Muscle of arm (tissue), 14 donors: ENCODE results near the gene TAAR8. TPM values are rescaled to one million over a fixed set of nuclear protein-coding genes. Genes with fewer than 3 reads are reported as not detected.
"Not testable (repeated sequence)": the region's sequence is repeated elsewhere in the genome, so short reads cannot be mapped to it uniquely, and the experiment has no call there.

Source experiments
- DNase-seq: peaks from one replicate; pipeline ENCODE4 v3.0.0-alpha.2; 2013
- long read RNA-seq, 11 donors: transcript quantifications; one replicate each; lab custom pipeline, GENCODE V29; 2026
- polyA plus RNA-seq, 12 donors: library from polyadenylated mRNA; unstranded; fragments of 120-200 nt; gene quantifications; one replicate each; pipeline ENCODE4 v1.2.1, GENCODE V29; 2013; ENCODE audit not compliant: insufficient read length in 12 of 12

The TAAR8 gene, protein sequence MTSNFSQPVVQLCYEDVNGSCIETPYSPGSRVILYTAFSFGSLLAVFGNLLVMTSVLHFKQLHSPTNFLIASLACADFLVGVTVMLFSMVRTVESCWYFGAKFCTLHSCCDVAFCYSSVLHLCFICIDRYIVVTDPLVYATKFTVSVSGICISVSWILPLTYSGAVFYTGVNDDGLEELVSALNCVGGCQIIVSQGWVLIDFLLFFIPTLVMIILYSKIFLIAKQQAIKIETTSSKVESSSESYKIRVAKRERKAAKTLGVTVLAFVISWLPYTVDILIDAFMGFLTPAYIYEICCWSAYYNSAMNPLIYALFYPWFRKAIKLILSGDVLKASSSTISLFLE
- polyA plus RNA-seq = not detected
- long read RNA-seq, donor 1 = 0 reads
- long read RNA-seq, donor 2 = 0 reads
- long read RNA-seq, donor 3 = 0 reads
- long read RNA-seq, donor 4 = 0 reads
- long read RNA-seq, donor 5 = 0 reads
- long read RNA-seq, donor 6 = 0 reads
- long read RNA-seq, donor 7 = 0 reads
- long read RNA-seq, donor 8 = 0 reads
- long read RNA-seq, donor 9 = 0 reads
- long read RNA-seq, donor 10 = 0 reads
- long read RNA-seq, donor 11 = 0 reads

GRCh38 chr6:132552372-132552771 lies at the start of gene TAAR8:
TAAR8 (plus strand) TSS chr6:132552672; CDS start chr6:132552693, 21 bp downstream.
- no peak for DNase-seq

DNA sequence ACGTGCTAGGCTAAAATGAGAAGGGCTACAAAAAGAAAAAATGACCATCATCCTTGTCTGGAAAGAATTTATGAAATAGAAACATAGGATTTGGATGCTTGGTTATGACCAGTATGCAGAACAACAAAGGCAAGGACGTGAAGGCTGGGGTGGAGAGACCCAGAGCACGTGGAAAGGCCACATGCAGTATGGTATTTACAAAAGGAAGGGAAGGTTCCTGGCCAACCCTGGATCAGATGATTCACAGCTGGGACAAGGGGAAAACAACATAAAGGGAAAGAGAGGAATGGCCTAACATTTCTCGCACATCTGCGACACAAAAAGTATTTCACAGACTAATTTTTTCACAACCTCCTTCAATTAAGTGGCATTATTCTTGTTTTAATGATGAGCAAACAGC lies 47.7 kb upstream of the TAAR8 start:
- no peak for DNase-seq

DNA sequence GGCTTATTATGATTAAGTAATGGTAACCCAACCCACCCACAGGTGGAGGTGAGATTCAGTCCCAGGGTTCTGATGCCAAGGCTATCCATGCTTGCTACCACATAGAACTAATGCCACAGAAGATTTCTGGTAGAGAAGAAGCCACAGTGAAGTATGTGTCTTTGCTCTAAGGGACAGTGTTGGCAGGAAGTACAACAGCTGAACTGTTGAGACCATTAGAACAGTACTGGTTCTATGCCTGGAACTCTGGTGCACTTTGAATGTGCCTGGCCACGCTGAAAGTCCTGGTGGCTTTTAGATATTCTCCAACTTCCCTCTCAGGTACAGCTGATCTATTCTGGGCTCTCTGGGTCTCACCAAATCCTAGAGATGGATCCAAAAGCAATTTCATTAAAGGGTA lies 47.3 kb upstream of the TAAR8 start:
- DNase-seq = no peak

- DNase-seq = no peak
These were observed 46.0 kb upstream of the TAAR8 start for GRCh38 chr6:132506461-132506860.

DNA sequence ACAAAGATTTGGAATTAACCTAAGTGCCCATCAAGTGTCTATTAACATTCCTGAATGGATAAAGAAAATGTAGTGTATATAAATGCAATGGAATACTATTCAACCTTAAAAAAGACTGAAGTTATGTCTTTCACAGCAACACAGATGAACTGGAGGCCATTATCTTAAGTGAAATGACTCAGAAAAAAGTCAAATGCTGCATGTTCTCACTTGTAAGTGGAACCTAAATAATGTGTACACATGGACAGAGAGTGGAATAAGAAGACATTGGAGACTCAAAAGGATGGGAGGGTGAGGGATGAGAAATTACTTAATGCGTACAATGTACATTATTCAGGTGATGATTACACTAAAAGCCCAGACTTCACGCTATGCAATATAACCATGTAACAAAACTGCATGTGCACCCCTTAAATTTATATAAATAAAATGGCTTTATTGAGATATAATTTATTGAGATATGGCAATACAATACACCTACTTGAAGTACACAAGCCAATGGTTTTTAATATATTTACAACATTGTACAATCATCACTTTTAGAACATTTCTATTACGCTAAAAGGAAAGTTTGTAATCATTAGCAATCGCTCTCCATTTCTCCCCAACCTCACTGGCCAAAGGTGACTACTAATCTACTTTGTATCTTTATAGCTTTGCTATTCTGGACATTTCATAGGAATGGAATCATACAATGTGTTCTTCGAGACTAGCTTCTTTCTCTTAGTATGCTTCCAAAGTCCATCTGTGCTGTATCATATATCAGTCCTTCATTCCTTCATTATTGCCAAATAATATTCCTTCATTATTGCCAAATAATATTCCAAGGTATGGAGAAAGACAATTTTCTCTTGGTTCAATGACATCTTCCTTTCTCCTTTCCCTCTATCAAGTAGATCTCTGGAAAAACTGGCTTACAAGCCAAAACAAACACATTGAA lies 45.3 kb upstream of the TAAR8 start:
- DNase-seq = no peak

DNA sequence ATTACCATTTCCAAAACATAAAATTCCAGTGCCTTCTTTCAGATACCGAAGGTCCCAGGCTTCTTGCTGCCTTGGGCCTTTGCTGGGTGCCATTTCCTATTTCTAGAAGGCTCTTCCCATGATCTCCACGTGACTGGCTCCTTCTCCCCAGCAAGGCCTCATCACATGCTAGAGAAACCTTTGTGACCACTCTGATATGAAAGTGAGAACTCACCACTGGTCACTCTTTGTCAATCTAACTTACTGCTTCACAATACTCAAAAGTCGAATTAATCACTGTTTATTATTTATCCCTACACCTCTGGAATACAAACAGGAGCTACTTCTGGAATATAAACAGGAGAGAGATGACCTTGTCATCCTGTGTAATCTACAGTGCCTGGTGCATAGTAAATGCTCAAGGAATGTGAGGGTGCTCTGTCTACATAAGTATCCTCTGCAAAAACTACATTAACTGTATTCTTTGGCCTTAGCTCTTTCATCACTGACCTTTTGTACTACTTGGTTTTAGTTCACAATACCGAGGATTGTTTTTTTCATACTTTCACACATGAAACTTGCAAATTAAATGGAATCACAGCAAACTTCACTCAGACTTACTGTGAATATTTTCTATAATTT lies 41.2 kb upstream of the TAAR8 start:
- DNase-seq = no peak

DNA sequence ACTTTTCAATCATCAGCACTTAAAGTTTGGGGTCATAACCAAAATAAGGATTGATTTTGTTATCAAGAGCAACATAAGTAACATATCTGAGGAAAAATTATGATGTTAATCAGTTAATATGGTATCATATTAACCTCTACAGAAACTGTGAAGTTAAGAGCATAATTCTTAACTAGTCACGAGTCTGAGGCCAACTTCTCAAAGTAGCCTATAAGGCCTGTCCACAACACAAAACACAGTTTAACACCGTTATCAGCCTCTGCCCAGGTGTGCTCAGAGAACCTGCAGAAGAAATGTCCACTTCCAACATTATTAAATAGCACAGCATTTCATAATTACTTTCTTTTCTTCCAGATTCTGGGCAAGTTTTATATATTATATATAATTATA lies 40.6 kb upstream of the TAAR8 start:
- DNase-seq = no peak

GRCh38 chr6:132512342-132512637 lies 40.2 kb upstream of the TAAR8 start:
- no peak for DNase-seq

DNA sequence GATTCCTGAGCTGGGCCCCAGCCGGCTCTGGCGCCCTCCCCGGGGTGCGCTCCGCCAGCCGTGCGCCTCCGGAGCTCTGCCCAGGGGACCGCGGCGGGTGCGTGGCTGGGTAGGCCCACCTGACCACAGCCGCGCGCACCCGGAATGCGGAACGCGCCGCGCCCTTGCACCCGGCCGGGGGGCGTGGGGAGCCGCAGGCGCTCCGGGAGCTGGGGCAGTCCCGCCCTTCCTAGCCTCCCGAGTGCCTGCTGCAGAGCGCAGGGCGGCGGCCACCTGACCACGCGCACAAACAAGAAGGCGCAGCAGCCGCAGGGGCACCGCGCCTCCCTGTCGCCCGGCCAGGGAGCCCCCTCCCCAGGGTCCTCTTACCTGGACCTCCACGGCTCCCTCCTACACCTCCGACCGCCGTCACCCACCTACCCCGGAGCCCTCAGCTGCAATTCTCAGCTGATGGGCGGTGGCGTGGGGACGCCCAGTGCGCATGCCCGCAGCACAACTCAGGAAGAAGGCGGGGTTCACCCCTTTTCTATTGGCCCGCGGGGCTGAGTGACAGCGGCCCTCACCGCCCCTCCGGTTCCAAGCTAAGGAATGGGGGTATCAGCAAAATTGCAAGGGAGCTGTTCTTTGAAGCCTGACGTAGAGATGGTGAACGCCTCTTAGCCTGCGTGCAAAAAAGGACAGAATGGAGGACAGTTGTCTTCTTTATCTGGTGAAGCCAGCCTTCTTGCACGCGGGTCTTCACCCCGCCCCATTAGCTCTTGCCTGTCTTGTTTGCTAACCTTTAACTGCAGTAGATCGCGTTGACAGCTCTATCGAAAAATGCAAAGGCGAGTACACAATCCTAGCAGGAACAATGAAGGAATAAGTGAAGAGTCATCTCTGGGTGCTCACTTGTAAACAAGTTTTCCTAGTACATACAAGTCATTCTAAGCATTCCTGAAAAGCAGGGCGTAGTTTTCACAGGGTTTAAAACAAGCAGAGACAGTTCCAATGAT lies 39.5 kb upstream of the TAAR8 start, which contains the start of gene STX7:
Gene STX7, minus strand, starts transcription at position 479 of the 995 bp plus-strand sequence. CDS start 9,586 bp downstream, outside the sequence.
- peak; percentile 89 for DNase-seq

DNA sequence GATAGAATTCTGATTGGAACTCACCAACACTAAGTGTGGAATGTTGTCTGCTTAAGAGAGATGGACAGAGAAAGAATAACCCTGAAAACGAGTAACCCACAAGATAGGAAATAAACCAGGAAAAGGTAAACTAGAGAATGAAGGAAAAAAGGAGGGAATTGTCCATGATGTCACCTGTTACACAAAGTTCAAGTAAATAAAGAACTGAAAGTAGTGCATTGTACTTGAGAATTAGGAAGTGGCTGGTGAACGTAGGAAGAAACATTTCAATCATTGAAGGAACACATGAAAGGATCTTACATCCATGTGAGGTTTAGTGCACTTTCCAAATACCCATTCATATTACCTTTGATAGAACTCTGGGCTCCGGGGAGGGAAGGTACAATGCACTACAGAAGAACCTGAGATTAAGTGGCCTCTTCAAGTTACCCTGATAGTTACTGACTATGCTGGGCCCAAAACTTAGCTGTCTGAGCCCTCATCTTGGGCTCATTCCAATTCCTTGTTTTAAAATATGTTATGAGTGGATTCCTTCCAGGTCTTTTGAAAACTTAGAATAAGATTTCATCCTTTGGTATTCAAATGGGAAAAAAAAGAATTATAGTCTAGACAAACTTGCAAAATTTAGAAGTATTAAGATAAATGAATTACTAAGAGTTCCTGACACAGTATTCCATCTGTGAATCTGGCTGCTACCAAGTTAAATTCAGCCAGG lies 38.5 kb upstream of the TAAR8 start:
- no peak for DNase-seq

DNA sequence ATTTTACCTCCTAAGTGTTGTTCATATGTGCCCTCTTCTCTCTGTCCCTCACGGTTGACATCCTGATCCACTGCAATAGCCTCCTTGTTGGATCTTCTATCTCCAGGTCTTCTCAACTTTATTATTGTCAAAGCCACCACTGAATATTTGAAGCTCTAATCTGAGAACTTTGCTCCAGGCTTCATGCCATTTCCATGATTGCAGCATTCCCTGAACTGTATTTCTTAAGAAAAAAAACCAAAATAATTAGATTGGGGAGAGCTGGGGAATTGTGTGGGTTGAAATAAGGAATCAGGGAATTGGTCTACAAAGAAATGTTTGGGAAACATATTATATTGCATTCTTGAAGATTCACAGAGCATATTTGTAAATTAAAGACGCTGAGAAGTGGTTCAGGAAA lies 37.1 kb upstream of the TAAR8 start:
- DNase-seq = no peak

GRCh38 chr6:132520953-132521352 lies 31.5 kb upstream of the TAAR8 start:
- no peak for DNase-seq

GRCh38 chr6:132524646-132525045 lies 27.8 kb upstream of the TAAR8 start:
- DNase-seq = no peak

- no peak for DNase-seq
These were observed 26.6 kb upstream of the TAAR8 start for GRCh38 chr6:132525866-132526265.

DNA sequence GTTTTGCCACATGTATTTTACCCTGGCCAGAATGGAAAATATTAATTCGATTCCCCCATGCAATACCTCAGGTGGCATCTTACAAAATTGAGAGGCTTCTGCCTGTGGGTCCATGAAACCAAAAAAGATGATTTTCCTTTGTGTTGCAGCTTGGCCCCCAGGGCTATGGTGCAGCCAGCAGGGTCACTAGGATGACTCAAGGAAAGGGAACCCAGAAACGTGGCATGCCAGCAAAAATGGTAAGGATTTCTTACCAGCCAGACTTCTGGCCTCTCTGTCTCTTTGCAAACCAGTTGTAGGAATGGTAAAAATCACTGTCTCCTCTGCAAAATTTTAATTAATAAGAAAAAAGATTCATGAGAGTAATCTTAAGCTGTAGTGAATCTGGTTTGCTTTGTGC lies 26.0 kb upstream of the TAAR8 start:
- no peak for DNase-seq

DNA sequence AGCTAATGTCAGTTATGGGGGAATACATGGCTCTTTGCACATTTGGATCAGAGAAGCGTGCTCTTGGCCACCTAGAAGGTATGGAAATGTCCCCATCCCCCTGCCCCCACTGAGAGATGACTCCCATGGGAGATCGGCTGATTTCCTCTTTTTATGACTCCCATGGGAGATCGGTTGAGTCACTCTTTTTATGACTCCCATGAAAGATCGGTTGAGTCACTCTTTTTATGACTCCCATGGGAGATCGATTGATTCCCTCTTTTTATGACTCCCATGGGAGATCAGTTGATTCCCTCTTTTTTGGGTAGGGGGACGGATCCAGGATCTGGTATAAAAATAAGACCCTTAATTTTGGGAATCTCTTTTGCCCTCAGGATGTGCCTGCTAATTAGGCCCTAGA lies 24.7 kb upstream of the TAAR8 start:
- no peak for DNase-seq

GRCh38 chr6:132530293-132530974 lies 22.0 kb upstream of the TAAR8 start:
- peak; percentile 61 for DNase-seq

DNA sequence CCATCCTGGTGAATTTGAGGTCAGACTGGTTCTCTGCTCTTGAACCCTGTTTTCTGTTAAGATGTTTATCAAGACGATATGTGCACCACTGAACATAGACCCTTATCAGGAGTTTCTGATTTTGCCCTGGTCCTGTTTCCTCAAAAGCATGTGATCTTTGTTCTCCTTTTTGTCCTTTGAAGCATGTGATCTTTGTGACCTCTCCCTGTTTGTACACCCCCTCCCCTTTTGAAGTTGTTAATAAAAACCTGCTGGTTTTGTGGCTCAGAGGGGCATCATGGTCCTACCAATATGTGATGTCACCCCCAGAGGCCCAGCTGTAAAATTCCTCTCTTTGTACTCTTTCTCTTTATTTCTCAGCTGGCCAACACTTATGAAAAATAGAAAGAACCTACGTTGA lies 17.9 kb upstream of the TAAR8 start:
- DNase-seq = not testable (repeated sequence)

DNA sequence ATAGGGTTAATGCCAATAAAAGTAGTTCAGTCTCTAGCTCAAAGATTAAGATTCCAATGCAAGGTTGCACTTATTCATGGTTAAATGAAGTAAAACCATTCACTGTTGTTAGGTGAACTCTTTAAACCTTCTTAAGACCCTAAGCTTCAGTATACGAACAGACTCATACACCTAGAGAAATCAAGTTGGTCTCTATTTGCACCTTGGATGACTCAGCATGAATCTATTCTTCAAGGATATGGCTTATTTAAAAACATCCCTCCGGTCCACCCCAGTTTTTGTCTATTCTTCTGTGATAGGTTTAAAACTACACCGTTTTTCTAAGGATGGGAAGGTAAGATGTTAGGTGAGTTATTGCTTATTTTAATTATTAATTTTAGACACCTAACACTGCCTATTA lies 15.3 kb upstream of the TAAR8 start:
- DNase-seq = no peak

- DNase-seq = no peak
These were observed 14.5 kb upstream of the TAAR8 start, which contains the start of gene TAAR9 for GRCh38 chr6:132537977-132538376. TAAR9 (plus strand) TSS chr6:132538277; CDS start chr6:132538290, 13 bp downstream.
